Transverse colon (tissue), 4 donors: Measurements from ENCODE around the gene ABHD17B.

Source experiments
- EP300 ChIP-seq: sonication (generic); formaldehyde crosslinking; IDR thresholded peaks from one replicate; pipeline ENCODE4 v1.6.1; 2017; ENCODE audit warnings: antibody characterized with exemption, low read depth
- POLR2A ChIP-seq: fragments of 450-650 bp; IDR thresholded peaks from one replicate; pipeline ENCODE4 v1.6.1; 2016; ENCODE audit warnings: antibody characterized with exemption, mild to moderate bottlenecking, moderate library complexity
- POLR2AphosphoS5 ChIP-seq, 3 donors: sonication (generic); formaldehyde crosslinking; IDR thresholded peaks; one replicate each; pipeline ENCODE4 v1.6.1; 2016; ENCODE audit warnings: antibody characterized with exemption in 3 of 3
- TF ChIP-seq, protein P1 (sequence below), 5 experiments: fragments of 200-600 bp in 3 of 5; fragments of 450-650 bp in 2 of 5; sonication (generic) in 3 of 5; IDR thresholded peaks; 1 replicate in 2 of 5; 2 replicates in 3 of 5; pipeline ENCODE4 v1.5.1; 2016 to 2017; ENCODE audit warnings: antibody characterized with exemption in 5 of 5, inconsistent platforms in 3 of 5, mild to moderate bottlenecking in 2 of 5, moderate library complexity in 1 of 5

DNA sequence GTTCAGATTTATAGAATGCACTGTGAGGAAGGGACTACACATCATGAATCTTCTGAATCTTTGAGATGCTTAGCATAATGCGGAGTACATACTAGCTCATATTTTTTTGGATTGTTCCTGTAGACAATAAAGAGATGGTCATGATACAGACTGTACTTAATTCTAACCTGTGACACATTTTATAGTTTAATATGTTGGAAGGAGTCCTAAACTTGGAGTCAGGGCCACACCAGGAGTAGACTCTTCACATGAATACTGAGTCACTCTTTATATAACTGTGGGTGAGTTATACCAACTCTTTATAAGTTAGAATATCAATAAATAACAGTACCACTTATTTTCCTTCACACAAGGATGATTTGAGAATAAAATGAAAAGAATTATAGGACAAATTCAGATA, 17.4 kb upstream of the ABHD17B start:
- TF ChIP-seq POLR2A: no peak
- TF ChIP-seq POLR2AphosphoS5 (IDR thresholded peaks at IDR 0.05): no peak
- TF ChIP-seq, protein P1, sequence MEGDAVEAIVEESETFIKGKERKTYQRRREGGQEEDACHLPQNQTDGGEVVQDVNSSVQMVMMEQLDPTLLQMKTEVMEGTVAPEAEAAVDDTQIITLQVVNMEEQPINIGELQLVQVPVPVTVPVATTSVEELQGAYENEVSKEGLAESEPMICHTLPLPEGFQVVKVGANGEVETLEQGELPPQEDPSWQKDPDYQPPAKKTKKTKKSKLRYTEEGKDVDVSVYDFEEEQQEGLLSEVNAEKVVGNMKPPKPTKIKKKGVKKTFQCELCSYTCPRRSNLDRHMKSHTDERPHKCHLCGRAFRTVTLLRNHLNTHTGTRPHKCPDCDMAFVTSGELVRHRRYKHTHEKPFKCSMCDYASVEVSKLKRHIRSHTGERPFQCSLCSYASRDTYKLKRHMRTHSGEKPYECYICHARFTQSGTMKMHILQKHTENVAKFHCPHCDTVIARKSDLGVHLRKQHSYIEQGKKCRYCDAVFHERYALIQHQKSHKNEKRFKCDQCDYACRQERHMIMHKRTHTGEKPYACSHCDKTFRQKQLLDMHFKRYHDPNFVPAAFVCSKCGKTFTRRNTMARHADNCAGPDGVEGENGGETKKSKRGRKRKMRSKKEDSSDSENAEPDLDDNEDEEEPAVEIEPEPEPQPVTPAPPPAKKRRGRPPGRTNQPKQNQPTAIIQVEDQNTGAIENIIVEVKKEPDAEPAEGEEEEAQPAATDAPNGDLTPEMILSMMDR (IDR thresholded peaks at IDR 0.05): no peak
- no peak for TF ChIP-seq EP300
